Astrocyte of the spinal cord (primary cell): Measurements from ENCODE around the gene TACC2.
"Not testable (repeated sequence)": the region's sequence is repeated elsewhere in the genome, so short reads cannot be mapped to it uniquely, and the experiment has no call there.

ENCODE experiments used
- DNase-seq: peaks from one replicate; pipeline ENCODE4 v3.0.0; 2011; ENCODE audit warnings: low read depth, low spot score
- H3K4me3 ChIP-seq: 2 replicates; pipeline ENCODE4 v1.5.1; 2011; ENCODE audit warnings: low read depth, mild to moderate bottlenecking, low read length, moderate library complexity
- CTCF ChIP-seq: IDR thresholded peaks from 2 replicates; pipeline ENCODE4 v1.5.1; 2012; ENCODE audit warnings: low read depth, mild to moderate bottlenecking, low read length, inconsistent platforms
- in situ Hi-C: cut with HindIII; loops from 2 replicates; pipeline ENCODE4 v1.10.0; 2017; ENCODE audit warnings: low sequenced_read_pairs

Gene TACC2

DNA sequence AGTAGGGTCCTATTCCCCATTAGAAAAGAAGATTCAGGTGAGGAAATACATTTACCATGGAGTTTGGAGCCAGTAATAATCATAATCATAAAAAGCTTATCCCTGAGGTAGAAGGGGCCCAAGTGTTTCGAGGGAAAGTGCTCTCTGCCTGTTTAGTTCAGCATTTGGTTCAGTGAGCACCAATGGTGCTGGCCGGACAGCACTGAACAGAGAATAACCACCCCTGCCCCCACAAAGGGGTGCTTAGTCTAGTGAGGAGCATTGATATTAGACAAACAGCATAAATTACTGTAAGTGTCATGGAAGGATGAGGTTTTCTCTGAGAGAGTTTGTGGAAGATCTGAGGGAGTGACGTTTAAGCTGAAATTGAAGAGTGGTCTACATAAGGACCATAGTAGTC, 39.5 kb upstream of the TACC2 start:
- DNase-seq, result no peak
- no peak for TF ChIP-seq CTCF
- in situ Hi-C loops, result no loop called here
- no peak overlapping the region for H3K4me3 ChIP-seq

- in situ Hi-C loops, result no loop called here
- TF ChIP-seq CTCF, result no peak
- no peak overlapping the region for H3K4me3 ChIP-seq
- DNase-seq, result peak; percentile 78
Measured at GRCh38 chr10:121952226-121952625, 36.7 kb upstream of the TACC2 start.

DNA sequence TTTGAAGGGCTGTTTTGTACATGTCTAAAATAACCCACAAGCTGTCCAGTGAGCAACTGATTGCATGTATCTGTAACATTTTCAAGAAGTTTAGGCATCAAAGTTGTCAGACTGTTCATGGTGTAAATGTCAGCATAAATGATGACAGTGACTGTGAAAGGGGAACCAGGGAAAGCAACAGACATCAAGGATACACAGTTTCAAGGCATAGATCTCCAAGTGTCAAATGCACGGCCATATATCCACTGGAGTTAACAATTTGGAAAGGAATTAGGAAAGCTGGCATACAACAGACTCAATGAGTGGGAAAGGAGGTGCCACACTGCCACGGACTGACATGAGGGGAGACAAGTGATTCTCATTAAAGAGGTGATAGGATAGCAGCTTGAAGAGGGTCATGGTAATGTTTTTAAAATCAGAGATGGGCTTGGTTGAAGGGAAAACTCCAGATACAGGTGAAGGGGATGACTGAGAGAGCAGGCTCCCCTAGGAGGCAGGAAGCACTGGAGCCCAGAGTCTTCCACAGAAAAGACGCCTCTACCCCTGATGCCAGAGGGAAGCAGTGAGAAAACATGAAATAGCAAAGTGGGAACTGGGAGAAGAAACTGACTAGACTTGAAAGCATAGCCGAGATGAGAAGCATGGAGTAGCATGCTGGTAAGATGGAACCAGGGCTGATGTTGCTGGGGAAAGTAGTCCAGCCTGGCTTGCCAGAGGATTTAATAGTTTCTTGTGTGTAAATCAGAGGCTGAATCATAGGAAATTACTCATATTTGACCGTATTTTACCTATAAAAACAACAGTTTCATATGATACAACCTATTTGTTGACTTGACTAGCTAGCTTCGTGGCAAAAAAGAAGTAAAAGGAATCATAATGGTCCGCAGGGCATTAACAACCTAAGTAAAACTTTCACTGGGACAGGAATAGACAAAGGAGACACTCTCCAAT, 32.6 kb upstream of the TACC2 start:
- peak; percentile 56 for DNase-seq
- no peak overlapping the region for H3K4me3 ChIP-seq

GRCh38 chr10:121959671-121960070, 29.3 kb upstream of the TACC2 start:
- no peak overlapping the region for H3K4me3 ChIP-seq
- no peak for DNase-seq
- TF ChIP-seq CTCF, result no peak
- in situ Hi-C loops, result no loop called here

More for the DNA sequence above, 32.6 kb upstream of the TACC2 start:
- no peak for TF ChIP-seq CTCF
- in situ Hi-C loops, result no loop called here

DNA sequence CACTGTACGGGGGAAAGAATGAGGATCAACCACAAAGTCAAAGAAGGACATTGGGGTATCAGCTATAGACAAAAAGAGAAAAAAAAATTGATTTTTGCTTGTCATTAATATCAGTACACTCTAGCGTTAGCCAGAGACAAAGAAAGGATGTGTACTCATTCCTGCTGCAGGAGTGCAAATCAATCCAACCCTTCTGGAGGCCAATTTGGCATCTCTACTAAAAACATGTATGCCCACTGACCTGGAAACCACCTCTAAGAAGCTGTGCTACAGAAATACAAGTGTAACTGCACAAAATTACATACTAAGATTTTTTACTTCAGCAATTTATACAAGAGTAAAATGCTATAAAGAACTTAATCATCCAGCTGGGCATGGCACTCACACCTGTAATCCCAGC, 27.5 kb upstream of the TACC2 start:
- no peak for TF ChIP-seq CTCF
- no peak for DNase-seq
- in situ Hi-C loops, result no loop called here
- H3K4me3 ChIP-seq, result no peak overlapping the region

DNA sequence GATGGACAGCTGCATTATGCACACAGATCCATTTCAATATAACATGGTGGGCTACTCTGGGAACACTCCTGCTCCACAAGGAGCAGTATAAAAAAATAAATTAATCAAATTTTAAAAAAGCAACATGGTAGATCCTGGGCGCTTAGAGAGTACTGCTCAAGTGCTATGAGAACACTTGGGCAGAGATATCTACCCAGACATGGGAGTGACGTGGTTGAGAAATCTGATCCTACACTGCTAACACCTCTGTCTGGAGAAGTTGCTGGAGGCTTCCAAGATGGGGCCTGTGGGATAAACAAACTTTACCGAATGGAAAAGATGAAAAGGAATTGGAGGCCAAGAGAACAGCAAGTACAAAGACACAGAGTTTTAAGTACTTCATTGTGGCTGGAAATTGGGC, 23.0 kb upstream of the TACC2 start:
- in situ Hi-C loops, result no loop called here
- no peak for TF ChIP-seq CTCF
- no peak for DNase-seq
- H3K4me3 ChIP-seq, result no peak overlapping the region

DNA sequence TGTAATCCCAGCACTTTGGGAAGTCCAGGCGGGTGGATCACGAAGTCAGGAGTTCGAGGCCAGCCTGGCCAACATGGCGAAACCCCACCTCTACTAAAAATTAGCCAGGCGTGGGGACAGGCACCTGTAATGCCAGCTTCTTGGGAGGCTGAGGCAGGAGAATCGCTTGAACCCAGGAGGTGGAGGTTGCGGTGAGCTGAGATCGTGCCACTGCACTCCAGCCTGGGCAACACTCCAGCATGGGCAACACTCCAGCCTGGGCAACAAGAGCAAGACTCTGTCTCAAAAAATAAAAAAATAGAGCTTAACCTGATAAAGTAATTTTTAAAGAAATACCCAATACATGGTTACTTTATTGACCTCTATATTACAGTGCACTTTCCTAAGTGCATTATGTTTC, 19.9 kb upstream of the TACC2 start:
- H3K4me3 ChIP-seq, DNase-seq, in situ Hi-C loops: not testable (repeated sequence)
